ENCODE measurements around the gene FADS1. TPM values are rescaled to one million over a fixed set of nuclear protein-coding genes. Genes with fewer than 3 reads are reported as not detected.

FADS1 gene
- total RNA-seq = 10 to 100 TPM in 2 of 4 donors, 1 to 10 TPM in 2; 7.3 to 58.6 (median 21.8) TPM

GRCh38 chr11:61816736-61817455 lies at the start of gene FADS1:
Gene FADS1 (minus strand): TSS chr11:61817003. CDS start chr11:61816929, 74 bp downstream.
- intact Hi-C loops (cut with DNase I; ENCODE audit: low total_unique reads) = no loop called here
- TF ChIP-seq POLR2A (IDR thresholded peaks at IDR 0.05) (no peak), CTCF (IDR thresholded peaks at IDR 0.05) (no peak)
- DNase-seq (ENCODE audit: low spot score in 2 of 2) = peak; percentile 63 to 96
- peak within 1 kb of the TSS; percentile 42 for H3K4me3 ChIP-seq (ENCODE audit: low read depth, poor library complexity, severe bottlenecking)
- 1 to 3% methylated on average over 39 to 48 of the region's 73 CpGs for WGBS, 2 donors

- WGBS, 2 donors = 68 to 77% methylated on average over 16 to 17 of the region's 18 CpGs
- H3K4me3 ChIP-seq (ENCODE audit: low read depth, poor library complexity, severe bottlenecking) = no peak overlapping the region
- intact Hi-C loops (cut with DNase I; ENCODE audit: low total_unique reads) = no loop called here
- DNase-seq (ENCODE audit: low spot score in 2 of 2) = no peak
- TF ChIP-seq CTCF (IDR thresholded peaks at IDR 0.05) (no peak), POLR2A (IDR thresholded peaks at IDR 0.05) (no peak)
Observed at GRCh38 chr11:61866231-61866957, 49.6 kb upstream of the FADS1 start.

DNA sequence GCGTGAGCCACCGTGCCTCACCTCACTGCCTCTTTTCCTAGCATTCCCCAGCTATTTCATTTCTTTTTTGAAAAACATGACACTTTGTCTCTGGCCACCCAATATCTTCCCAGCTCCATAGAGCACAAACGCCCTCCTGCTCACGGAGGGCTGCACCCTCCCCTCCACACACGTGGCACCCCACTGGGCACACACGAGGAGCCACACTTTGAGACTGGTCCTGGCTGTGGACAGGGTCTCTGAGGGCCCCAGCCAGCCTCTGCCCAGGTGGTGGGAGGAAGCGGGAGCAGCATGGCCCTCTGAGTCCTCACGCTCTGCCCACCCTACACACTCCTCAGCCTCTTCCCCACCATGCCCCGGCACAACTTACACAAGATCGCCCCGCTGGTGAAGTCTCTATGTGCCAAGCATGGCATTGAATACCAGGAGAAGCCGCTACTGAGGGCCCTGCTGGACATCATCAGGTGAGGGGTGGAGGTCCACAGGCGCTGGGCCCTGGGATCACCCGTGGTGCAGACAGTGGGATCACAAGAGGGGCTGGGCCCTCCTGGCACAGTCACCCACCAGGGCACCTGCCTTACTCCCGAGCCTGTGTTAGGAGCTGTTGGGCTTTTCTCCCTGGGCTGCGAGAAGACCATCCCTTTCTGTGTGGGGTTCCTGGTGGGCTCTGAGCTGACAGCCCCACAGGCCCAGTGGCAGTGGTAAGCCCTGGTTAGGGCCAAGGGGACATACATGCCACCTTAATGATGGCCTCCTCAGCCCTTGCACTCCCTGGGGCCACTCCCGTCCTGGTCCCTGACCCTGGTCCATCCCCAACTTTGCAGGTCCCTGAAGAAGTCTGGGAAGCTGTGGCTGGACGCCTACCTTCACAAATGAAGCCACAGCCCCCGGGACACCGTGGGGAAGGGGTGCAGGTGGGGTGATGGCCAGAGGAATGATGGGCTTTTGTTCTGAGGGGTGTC lies 48.3 kb upstream of the FADS1 start:
- WGBS, 2 donors = 88 to 92% methylated on average over 20 of the region's 20 CpGs
- TF ChIP-seq POLR2A (IDR thresholded peaks at IDR 0.05) = no peak
- no peak for TF ChIP-seq CTCF (IDR thresholded peaks at IDR 0.05)
- H3K4me3 ChIP-seq (ENCODE audit: low read depth, poor library complexity, severe bottlenecking) = no peak overlapping the region
- intact Hi-C loops (cut with DNase I; ENCODE audit: low total_unique reads) = no loop called here
- DNase-seq (ENCODE audit: low spot score in 2 of 2) = no peak

- 88 to 92% methylated on average over 13 of the region's 13 CpGs for WGBS, 2 donors
- DNase-seq (ENCODE audit: low spot score in 2 of 2) = no peak
- TF ChIP-seq CTCF (IDR thresholded peaks at IDR 0.05) (no peak), POLR2A (IDR thresholded peaks at IDR 0.05) (no peak)
Observed at GRCh38 chr11:61863548-61864081, 46.8 kb upstream of the FADS1 start.

More at GRCh38 chr11:61863548-61864081, 46.8 kb upstream of the FADS1 start:
- intact Hi-C loops (cut with DNase I; ENCODE audit: low total_unique reads) = no loop called here
- no peak overlapping the region for H3K4me3 ChIP-seq (ENCODE audit: low read depth, poor library complexity, severe bottlenecking)
